Astrocyte (in vitro differentiated cells and primary cell): ENCODE results near the gene MED27. TPM values are rescaled to one million over a fixed set of nuclear protein-coding genes. Genes with fewer than 3 reads are reported as not detected.

Experiments used
- DNase-seq: peaks from one replicate; pipeline ENCODE4 v3.0.0-alpha.2; 2010; ENCODE audit warnings: low read depth
- FAIRE-seq: peaks from 2 replicates; lab custom pipeline; 2011; peaks lifted over from hg19 to GRCh38; lab: Jason Lieb, UNC
- H2AFZ ChIP-seq: 2 replicates; pipeline ENCODE4 v1.6.0; 2012; ENCODE audit warnings: low read depth, low read length, inconsistent platforms
- H3K27ac ChIP-seq: 2 replicates; pipeline ENCODE4 v1.5.1; 2011; ENCODE audit warnings: low read depth, low read length, inconsistent platforms
- H3K27me3 ChIP-seq: 2 replicates; pipeline ENCODE4 v1.6.0; 2011; ENCODE audit warnings: low read length, inconsistent platforms; ENCODE audit not compliant: insufficient read depth
- H3K36me3 ChIP-seq: 2 replicates; pipeline ENCODE4 v1.5.1; 2011; ENCODE audit warnings: low read length, inconsistent platforms; ENCODE audit not compliant: insufficient read depth
- H3K4me1 ChIP-seq: 2 replicates; pipeline ENCODE4 v1.5.1; 2011; ENCODE audit warnings: low read length, inconsistent platforms; ENCODE audit not compliant: insufficient read depth
- H3K4me2 ChIP-seq: 2 replicates; pipeline ENCODE4 v1.6.0; 2012; ENCODE audit warnings: low read length, inconsistent platforms
- H3K4me3 ChIP-seq: 2 replicates; pipeline ENCODE4 v1.5.1; 2011; ENCODE audit warnings: low read depth, mild to moderate bottlenecking, low read length, inconsistent platforms; ENCODE audit not compliant: insufficient read depth
- H3K79me2 ChIP-seq: 2 replicates; pipeline ENCODE4 v1.6.0; 2012; ENCODE audit warnings: mild to moderate bottlenecking, low read length, inconsistent platforms; ENCODE audit not compliant: insufficient read depth
- H3K9ac ChIP-seq: 2 replicates; pipeline ENCODE4 v1.6.0; 2012; ENCODE audit warnings: mild to moderate bottlenecking, low read length, inconsistent platforms
- H3K9me3 ChIP-seq: 2 replicates; pipeline ENCODE4 v1.5.1; 2012; ENCODE audit warnings: low read depth, mild to moderate bottlenecking, low read length, inconsistent platforms; ENCODE audit not compliant: insufficient read depth
- H4K20me1 ChIP-seq: 2 replicates; pipeline ENCODE4 v1.6.0; 2012; ENCODE audit warnings: low read length, inconsistent platforms; ENCODE audit not compliant: insufficient read depth
- H3K27ac Mint-ChIP-seq: one replicate; pipeline ENCODE4 v1.8.0; 2021; ENCODE audit warnings: mild to moderate bottlenecking, mixed read lengths; ENCODE audit not compliant: unreplicated experiment
- H3K27me3 Mint-ChIP-seq: one replicate; pipeline ENCODE4 v1.8.0; 2021; ENCODE audit warnings: low read depth, mixed read lengths; ENCODE audit not compliant: unreplicated experiment
- H3K36me3 Mint-ChIP-seq: one replicate; pipeline ENCODE4 v1.8.0; 2021; ENCODE audit warnings: low read depth, mixed read lengths; ENCODE audit not compliant: unreplicated experiment
- H3K4me1 Mint-ChIP-seq: one replicate; pipeline ENCODE4 v1.8.0; 2021; ENCODE audit warnings: low read depth, mixed read lengths; ENCODE audit not compliant: unreplicated experiment
- H3K4me3 Mint-ChIP-seq: one replicate; pipeline ENCODE4 v1.8.0; 2021; ENCODE audit warnings: mild to moderate bottlenecking, moderate library complexity, mixed read lengths; ENCODE audit not compliant: unreplicated experiment
- H3K9me3 Mint-ChIP-seq: one replicate; pipeline ENCODE4 v1.8.0; 2021; ENCODE audit warnings: mild to moderate bottlenecking, mixed read lengths; ENCODE audit not compliant: unreplicated experiment
- EZH2 ChIP-seq: IDR thresholded peaks from 2 replicates; pipeline ENCODE4 v1.6.1; 2012; ENCODE audit warnings: mild to moderate bottlenecking, low read length, inconsistent platforms; ENCODE audit not compliant: insufficient read depth
- total RNA-seq: library from RNA; stranded (reverse); gene quantifications from 2 replicates; pipeline ENCODE4 v1.2.1, GENCODE V29; 2021
- TF ChIP-seq, protein P1 (sequence below): IDR thresholded peaks from 2 replicates; pipeline ENCODE4 v1.5.1; 2011; ENCODE audit warnings: low read depth, mild to moderate bottlenecking, inconsistent platforms, low read length, moderate library complexity; ENCODE audit not compliant: insufficient read depth

Gene MED27
- total RNA-seq, 1 donor from 2014 or later: 26.9 TPM

DNA sequence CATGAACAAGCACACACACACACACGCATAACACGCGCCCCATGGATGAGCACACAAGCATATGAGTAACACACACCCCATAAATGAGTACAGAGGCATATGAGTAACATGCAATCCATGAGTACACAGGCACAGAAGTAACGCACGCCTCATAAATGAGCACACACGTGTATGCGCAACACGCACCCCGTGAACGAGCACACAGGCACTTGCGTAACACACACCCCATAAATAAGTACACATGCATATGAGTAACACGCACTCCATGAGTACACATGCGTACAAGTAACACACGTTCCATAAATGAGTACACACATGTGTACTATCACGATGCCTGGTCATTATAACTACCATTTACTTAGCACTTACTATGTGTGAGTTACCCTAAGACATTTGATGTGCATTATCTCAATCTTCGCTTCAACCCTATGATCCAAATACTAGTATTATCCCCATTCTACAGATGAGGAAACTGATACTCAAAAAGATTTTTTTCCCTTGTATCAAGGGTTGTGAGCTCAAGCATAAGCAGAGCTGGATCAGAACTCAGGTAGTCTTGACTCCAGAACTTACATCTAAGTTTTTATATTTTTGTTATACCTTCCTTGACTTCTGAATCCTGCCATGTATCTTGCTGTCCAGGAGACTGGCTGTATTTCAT is 7.7 kb downstream of the MED27 start:
- Histone ChIP-seq H3K4me1 (peaks cover 37% of the 10 kb centered on the region), H3K4me2 (no peak overlapping the region), H3K9ac (no peak overlapping the region), H3K36me3 (peaks cover 10% of the 10 kb centered on the region), H3K4me3 (no peak overlapping the region), H3K27ac (no peak overlapping the region), H3K9me3 (no peaks in the 10 kb centered on the region), H4K20me1 (peaks cover 84% of the 10 kb centered on the region), H3K79me2 (peaks cover 84% of the 10 kb centered on the region), H3K27me3 (no peaks in the 10 kb centered on the region), H2AFZ (no peak overlapping the region)
- no peak for TF ChIP-seq EZH2
- TF ChIP-seq, protein P1, sequence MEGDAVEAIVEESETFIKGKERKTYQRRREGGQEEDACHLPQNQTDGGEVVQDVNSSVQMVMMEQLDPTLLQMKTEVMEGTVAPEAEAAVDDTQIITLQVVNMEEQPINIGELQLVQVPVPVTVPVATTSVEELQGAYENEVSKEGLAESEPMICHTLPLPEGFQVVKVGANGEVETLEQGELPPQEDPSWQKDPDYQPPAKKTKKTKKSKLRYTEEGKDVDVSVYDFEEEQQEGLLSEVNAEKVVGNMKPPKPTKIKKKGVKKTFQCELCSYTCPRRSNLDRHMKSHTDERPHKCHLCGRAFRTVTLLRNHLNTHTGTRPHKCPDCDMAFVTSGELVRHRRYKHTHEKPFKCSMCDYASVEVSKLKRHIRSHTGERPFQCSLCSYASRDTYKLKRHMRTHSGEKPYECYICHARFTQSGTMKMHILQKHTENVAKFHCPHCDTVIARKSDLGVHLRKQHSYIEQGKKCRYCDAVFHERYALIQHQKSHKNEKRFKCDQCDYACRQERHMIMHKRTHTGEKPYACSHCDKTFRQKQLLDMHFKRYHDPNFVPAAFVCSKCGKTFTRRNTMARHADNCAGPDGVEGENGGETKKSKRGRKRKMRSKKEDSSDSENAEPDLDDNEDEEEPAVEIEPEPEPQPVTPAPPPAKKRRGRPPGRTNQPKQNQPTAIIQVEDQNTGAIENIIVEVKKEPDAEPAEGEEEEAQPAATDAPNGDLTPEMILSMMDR: no peak
- FAIRE-seq (no peak), DNase-seq (no peak)
- H3K27ac Mint-ChIP-seq: no peak overlapping the region
- no peaks in the 10 kb centered on the region for H3K27me3 Mint-ChIP-seq
- H3K9me3 Mint-ChIP-seq: no peaks in the 10 kb centered on the region
- H3K36me3 Mint-ChIP-seq: peaks cover 8% of the 10 kb centered on the region
- H3K4me1 Mint-ChIP-seq: peaks cover 24% of the 10 kb centered on the region
- H3K4me3 Mint-ChIP-seq: no peak overlapping the region

DNA sequence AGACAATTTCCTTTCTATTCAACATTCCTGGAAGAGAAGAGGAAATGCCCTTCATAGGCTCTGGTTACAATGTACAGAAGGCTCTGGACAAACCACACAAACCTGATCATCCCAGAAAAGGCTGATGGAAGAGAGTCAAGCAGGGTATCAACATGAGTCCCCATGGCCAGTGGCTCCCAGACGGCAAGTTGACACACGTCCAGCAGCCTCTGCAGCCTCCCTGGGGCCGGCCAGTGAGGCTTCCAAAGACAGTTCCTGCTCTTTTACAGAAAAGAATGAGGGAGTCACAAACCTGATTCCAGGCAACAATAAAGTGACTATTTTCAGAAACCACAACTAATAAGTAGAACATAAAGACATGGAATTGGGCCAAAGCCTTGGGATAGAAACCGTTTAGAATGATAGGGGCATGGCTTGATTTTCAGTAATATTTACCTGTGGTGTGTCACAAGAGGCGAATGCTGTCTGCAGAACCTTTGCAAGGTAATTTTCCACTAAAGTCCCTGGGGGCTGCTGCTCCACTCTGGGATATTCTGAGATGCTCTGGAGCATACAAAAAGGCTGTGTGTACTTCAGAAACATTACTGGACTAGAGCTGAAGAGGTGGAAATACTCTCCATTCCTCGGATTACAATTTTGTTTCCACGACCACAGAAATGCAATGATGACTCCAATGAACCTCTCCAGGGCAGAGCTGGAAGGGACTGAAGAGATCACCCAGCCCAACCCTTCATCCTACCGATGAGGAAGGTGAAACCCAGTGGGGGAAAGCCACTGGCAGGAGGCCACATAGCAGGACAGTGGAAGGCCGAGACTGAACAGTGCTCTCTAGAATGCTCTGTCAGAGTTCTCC is 10.4 kb downstream of the MED27 start:
- Mint-ChIP-seq H3K4me3 (no peak overlapping the region), H3K9me3 (no peaks in the 10 kb centered on the region), H3K4me1 (peaks cover 24% of the 10 kb centered on the region), H3K27me3 (no peaks in the 10 kb centered on the region), H3K27ac (peak overlapping the region; percentile 85), H3K36me3 (peaks cover 11% of the 10 kb centered on the region)
- Histone ChIP-seq H3K36me3 (no peaks in the 10 kb centered on the region), H3K4me1 (peaks cover 18% of the 10 kb centered on the region), H3K27me3 (no peaks in the 10 kb centered on the region), H3K4me2 (peak overlapping the region; percentile 40), H2AFZ (no peak overlapping the region), H3K9me3 (no peaks in the 10 kb centered on the region), H3K9ac (peak overlapping the region; percentile 25), H3K27ac (peak overlapping the region; percentile 17), H3K4me3 (no peak overlapping the region), H4K20me1 (peaks cover 99% of the 10 kb centered on the region), H3K79me2 (peaks cover 87% of the 10 kb centered on the region)
- peak; percentile 89 for DNase-seq
- peak; percentile 62 for FAIRE-seq
- TF ChIP-seq EZH2: no peak
- TF ChIP-seq, protein P1: no peak
